GM19239 (cell line): ENCODE data around the gene EDRF1.
A peak's percentile ranks its signal among the peaks of the same experiment; 100 is the strongest.

Experiments
- DNase-seq: peaks from one replicate; pipeline ENCODE4 v3.0.0; 2011; ENCODE audit warnings: low spot score; ENCODE audit not compliant: insufficient read length
- FAIRE-seq: peaks from 2 replicates; lab custom pipeline; 2011; peaks lifted over from hg19 to GRCh38; lab: Jason Lieb, UNC

Gene EDRF1

GRCh38 chr10:125782054-125782453 lies 62.5 kb downstream of the EDRF1 start:
- FAIRE-seq (no peak), DNase-seq (no peak)

GRCh38 chr10:125782616-125783015 lies 63.1 kb downstream of the EDRF1 start:
- FAIRE-seq: no peak
- DNase-seq: no peak

DNA sequence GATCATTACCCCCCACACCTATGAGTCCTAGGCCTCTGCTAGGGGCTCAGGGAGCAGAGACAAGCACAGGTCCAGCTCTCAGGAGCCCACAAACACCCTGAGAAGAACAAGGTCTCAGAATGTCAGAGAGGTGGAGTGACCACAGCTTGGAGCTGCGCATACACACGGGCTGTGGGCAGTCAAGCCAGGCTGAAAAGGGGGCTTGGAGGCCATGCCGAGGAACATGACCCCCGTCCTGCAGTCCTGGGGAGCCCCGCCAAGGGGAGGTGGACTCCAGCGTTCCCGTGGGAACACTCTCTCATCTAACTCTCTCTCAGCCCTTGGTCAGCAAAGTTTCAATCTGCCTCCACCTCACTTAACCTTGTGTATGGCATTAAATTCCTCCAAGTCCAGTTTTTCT lies 63.9 kb downstream of the EDRF1 start:
- DNase-seq (no peak), FAIRE-seq (no peak)

DNA sequence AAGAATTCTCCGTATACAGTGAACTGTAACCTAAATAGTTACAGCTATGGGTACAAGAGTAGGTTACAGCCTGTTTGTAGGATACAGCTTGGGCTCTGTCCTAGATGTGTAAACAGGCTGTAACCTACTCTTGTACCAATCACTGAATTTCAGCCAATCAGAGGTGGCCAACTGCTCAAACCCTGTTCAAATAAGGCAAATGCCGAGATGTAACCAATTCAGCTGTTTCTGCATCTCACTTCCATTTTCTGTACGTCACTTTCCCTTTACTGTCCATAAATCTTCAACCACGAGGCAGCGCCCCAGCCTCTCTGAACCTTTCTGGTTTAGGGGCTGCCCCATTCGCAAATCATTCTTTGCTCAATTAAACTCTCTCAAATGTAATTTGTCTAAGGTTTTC lies 64.4 kb downstream of the EDRF1 start:
- DNase-seq: peak; percentile 36
- FAIRE-seq: peak; percentile 98

- DNase-seq (no peak), FAIRE-seq (no peak)
Observed at GRCh38 chr10:125785791-125786190, 66.3 kb downstream of the EDRF1 start.

DNA sequence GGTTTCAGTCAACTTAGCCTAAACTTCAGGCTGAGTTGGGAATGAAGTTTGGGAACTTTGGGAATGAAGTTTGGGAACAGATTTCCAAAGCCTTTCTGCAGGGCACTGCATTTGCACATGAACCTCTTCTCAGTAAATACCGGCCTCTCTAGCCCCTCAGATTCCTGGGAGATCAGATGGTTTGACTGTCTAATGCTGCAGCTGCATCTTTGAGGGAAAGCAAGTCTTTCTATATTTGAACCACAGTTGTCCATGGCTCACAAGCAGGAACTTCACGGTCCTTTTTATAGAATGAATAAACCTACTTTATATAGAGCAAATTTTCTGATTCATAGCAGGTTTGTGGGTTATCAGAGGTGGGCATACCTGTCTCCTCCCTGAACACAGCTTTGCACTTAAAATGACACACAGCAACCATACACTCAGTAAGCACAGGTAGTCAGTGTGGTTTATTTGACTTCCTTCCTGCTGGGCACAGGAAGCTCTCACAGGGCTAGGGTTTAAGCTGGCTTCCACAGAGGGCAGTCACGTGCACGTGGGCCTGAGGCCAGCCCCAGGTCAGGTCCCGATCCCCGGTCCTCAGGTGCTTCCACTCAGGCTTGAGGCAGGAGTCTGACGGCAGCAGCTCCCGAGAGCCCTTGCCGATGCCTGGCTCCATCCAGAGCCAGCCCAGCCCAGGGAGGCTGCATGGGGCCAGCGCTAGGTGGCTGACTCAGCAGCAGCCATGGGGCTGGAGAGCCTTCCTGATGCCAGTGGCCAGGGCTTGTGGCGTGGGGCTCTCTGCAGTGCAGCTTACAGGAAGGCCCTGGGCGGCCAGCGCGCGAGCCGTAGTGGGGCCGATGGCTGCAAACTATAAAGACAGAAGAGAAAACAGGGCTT lies 68.9 kb downstream of the EDRF1 start:
- DNase-seq (no peak), FAIRE-seq (no peak)

DNA sequence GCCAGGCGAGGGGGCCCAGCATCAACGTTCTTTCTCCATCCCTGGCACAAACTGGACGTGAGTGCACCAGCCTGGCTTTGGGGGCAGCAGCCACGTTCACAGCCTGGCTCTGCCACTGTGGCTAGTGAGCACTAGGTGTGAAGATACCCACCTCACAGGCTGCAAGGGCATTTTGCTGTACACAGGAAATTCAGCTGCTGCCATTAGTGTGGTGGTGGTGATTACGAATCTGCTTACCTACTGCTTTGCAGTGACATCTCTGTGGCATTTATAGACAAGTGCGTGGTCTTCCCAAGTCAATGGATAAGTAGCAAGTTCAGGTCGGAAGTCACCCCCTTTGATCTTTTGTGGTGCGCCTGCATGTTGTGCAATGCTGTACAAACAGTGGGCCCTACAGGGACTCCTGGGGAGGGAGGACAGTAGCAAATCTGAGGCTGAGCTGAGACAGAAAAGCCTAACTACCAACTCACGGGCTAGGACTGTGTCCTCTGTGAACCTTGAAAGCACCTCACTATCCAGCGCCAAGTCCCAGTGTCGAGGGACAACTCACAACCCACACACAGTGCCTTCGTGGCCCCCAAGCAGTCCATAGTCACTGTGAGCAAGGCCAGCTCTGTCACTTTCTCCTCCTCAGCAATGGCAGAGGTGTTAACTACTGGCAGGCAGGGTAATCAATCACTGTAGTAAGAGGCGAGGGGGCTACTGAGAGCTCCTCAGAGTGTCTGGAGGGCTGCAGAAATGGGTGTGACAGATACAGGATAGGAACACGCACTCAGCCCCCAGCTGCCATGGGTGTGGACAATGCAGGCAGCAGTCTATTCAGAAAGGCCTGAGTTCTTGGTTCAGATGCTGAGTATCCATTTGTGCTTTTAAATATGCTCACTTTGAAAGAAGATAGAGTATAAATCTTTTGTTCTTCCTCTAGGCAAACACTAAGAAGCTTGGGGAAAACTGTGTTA lies 73.1 kb downstream of the EDRF1 start:
- DNase-seq (no peak), FAIRE-seq (no peak)

DNA sequence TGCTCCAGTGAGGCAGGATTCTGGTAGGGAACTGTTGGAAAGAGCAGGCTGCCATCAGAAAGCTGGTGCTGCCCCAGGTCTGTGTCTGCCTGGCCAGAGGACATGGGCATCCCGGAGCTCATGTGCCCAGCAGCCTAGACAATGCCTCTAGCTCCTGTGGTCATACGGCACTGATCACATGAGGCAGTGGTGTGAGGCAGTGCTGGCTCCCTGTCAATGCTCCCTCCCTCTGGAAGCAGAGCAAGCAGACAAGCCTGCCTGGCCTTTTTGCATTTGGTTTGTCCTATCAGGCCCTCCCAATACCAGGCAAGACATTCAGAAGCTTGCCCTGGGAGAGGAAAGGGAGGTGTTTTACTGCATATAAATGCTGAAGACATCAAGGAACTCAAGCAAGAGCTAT lies 75.6 kb downstream of the EDRF1 start:
- DNase-seq (no peak), FAIRE-seq (no peak)

DNA sequence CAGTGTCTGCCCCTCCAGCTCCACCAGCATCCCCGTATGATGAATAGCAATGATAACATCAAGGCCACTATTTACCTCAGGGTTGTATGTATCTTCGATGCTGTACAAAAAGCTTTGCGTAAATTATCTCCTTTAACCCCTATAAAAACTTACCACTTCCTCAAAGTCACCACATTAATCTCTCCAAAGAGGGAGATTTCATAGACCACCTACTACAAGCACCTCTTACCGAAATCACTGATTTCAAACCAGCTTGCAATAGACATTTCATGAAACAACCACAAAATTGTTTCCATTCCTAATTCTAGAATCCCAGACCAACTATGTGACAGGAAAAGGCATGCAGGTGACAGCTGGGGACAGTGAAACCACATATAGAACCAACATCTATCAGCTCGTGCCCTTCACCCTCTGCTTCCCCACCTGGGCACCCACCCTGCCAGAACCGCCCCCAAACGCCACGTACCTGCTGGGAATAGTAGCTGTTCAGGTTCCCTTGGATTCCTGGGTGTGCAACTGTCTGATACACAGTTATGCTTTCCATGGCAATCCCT lies 76.2 kb downstream of the EDRF1 start:
- DNase-seq (no peak), FAIRE-seq (no peak)

DNA sequence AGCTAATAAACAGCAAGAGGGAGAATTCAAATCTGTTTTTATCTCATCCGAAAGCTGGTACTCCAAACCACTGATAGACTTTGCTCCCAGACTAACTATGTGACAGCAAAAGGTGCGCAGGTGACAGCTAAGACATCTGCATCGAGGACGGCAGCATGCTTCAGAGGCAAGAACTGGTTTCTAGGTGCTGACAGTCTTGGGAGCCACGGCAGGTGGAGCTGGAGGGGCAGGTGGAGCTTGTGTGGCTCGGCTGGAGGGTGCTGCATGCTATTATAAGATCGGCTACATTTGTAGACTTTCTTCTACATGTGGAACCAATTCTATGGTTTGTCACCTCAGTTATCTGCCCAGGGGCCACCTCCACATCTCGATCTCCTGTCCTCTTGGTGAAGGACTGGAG lies 77.9 kb downstream of the EDRF1 start:
- DNase-seq: no peak
- FAIRE-seq: no peak

GRCh38 chr10:125797994-125798662 lies 78.6 kb downstream of the EDRF1 start:
- FAIRE-seq (no peak), DNase-seq (no peak)

GRCh38 chr10:125799451-125800182 lies 80.1 kb downstream of the EDRF1 start:
- FAIRE-seq (no peak), DNase-seq (no peak)

DNA sequence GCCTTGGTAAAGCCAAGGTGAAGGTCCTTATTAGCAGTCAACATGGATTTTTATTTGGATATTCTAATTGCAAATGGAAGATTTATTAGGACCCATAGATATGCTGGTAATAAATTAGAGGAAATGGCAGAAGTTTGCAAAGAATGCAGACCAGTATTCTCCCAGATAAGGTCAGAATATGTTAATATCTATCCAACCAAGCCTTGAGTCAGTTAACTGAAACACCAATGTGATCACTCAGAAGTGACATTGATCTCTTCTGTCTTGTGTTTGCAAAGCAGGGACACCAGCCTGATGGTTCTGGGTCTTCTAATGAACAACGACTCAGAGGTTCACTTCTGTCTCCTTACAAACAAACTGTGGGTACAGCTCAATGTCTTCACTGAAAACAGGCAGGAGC lies 82.1 kb downstream of the EDRF1 start:
- DNase-seq: no peak
- FAIRE-seq: no peak

DNA sequence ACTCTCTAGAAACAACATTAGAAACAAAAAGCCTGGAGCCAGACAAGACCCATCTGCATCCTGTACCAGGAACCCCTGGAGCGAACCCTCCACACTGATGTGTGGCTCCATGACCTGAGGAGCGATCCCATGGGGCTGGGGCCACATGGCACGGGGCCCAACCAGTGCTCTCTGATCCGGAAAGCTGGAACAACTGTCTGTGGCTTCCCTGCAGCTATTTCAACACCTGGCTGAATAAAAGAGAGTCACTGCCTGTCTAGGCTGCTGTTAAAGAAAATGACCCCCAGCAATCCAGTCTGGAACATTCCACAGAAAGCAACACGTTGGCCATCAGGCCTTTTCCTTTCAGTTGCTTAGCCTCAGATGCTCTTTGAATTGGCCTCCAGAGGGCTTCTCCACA lies 82.6 kb downstream of the EDRF1 start:
- DNase-seq (no peak), FAIRE-seq (no peak)

DNA sequence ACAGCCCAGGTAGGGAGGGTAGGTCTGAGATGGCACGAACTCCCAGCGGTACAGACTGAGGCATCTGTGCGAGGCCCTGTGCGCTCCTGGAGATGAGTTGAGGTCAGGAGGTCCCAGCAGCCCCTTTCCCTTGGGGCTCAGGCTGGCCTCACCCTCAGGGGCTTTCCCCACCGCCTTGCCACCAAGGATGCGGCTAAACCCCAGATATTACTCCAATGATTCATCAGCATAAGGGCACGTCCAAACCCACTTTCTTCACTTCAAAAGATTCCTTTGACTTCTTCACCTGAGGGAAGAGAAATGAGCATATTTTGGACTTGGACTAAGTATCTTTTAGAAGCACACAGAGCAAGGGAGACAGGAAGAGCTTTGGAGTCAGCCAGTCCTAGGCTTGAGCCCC lies 83.2 kb downstream of the EDRF1 start:
- FAIRE-seq (no peak), DNase-seq (no peak)

DNA sequence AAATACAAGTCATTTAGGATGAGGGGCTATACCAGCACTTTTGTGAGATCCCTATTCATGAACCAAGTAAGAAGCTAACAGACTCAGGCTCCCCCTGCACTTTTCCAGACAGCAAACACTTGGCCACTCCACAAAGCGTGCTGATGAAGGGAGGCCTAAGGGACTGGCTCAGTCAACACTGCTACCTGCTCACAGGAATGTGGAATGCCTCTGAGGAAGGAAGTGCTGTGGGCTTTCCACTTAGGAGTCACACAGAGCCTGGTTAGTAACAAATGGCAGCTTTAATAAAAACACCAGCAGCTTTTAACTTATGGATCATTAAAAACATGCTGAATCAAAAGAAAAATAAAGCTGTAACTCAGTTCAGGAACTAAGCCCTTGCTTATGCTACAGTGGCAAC lies 88.5 kb downstream of the EDRF1 start:
- DNase-seq (no peak), FAIRE-seq (no peak)

DNA sequence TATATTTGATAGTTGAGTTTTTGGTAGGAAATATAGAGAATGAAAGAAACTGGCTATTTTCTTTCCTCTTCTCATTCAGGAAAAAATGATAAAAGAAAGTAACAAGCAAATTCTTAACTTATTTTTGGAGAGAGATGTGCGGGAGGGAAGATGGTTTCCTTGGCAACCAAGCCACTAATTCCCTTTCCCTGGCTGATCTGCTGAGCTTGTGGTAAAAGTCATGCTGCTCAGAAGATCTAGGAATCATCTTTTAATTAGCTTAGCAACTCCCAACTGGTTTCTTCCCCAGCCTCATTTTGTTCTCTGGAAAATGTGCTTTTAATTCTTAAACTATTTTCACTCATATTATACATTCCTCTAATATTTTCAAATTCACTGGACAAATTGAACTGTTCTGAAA lies 91.7 kb downstream of the EDRF1 start:
- FAIRE-seq (no peak), DNase-seq (no peak)

GRCh38 chr10:125812128-125812750 lies 92.7 kb downstream of the EDRF1 start:
- DNase-seq (no peak), FAIRE-seq (no peak)
